ENCODE data around the gene PCSK7.

Gene PCSK7

DNA sequence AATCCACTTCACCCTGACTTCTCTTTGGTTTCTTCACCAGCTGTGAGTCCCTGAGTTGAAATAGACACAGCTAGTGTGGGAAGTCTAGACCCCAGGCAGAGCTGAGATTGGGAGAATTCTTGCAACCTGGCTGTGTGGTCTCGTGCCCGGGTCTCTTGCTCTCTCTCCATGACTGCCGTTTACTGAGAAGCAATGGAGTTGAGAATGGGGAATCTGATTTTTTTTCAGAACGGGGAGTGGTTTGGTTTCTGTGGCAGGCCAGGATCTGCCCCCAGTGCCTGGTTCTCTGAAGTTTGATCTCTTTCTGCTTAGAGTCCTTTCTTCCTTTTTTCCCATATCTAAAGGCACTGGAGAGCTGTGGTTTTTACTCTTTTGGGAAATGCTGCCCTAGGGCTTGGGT lies 51.9 kb downstream of the PCSK7 start:
- no peak for DNase-seq

GRCh38 chr11:117179048-117179999 lies 52.5 kb downstream of the PCSK7 start:
- peak; percentile 63 for DNase-seq

GRCh38 chr11:117178210-117179034 lies 53.5 kb downstream of the PCSK7 start, which contains the start of gene SIDT2:
Gene SIDT2 (plus strand): TSS chr11:117178743. CDS start chr11:117179264, 521 bp downstream.
- peak; percentile 92 for DNase-seq

- DNase-seq = no peak
These were observed 54.2 kb downstream of the PCSK7 start for GRCh38 chr11:117177534-117178209.

GRCh38 chr11:117176186-117176585 lies 55.7 kb downstream of the PCSK7 start:
- DNase-seq = no peak

- peak; percentile 8 for DNase-seq
These were observed 56.1 kb downstream of the PCSK7 start for GRCh38 chr11:117175781-117176180.

DNA sequence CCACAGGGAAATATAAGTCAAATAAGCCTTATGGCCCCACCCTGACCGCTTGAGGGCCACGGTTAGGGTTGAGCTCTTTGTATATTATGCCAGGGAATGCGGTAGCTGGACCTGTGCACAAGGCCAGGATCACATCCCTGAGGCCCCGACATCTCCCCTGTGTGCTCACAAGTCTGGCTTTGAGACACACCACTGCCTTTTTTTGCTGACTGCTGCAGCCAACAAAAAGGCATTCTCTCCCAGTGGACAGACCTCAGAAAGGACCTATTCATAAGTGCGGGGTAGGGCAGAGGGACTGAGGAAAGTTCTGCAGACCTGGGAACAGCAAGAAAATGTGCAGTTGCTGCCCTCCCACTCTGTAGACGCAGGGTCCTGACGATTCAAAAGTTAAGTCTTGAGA lies 56.8 kb downstream of the PCSK7 start:
- DNase-seq = peak; percentile 19

- DNase-seq = no peak
These were observed 59.0 kb downstream of the PCSK7 start for GRCh38 chr11:117172724-117173421.

- DNase-seq = peak; percentile 14
These were observed 60.3 kb downstream of the PCSK7 start for GRCh38 chr11:117171404-117172061.

DNA sequence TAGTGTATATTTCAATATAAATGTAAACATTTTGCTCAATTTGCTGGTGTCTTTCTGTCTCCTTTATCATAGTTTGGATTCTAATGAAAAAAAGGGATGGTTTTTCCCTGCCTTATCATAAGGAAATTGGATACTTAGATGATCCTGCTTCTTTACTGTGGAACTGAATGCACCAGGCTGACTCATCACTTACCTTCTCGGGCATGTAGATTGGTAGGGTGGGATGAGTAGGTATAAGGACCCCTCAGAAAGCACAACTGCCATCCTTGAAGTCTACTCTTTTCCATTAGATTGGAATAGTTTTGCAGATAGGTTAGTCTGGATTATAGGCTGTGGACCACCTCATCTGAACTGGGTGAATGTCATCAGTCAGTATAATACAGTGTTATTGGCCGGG lies 60.9 kb downstream of the PCSK7 start:
- no peak for DNase-seq

- DNase-seq = peak; percentile 13
These were observed 61.7 kb downstream of the PCSK7 start for GRCh38 chr11:117170210-117170609.

DNA sequence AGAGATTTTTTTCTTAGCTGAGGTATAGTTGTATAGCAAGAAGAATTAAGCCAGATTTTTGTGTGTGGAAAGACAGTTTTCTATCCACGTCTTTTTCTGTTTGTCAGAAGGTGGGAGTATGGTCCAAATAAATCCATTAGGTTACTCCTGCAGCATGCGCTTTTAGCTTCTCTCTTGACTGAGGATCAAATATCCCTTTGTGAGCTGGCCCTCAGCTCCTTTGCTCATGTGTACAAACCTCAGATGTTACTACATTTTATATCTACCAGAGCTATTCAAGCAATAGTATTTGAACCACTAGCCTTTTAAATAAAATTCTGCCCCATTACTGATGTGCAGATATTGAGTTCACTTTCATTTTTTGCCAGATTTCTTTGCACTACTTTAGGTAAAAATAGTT lies 62.1 kb downstream of the PCSK7 start:
- DNase-seq = no peak

- DNase-seq = no peak
These were observed 65.4 kb downstream of the PCSK7 start for GRCh38 chr11:117166491-117166890.

GRCh38 chr11:117160826-117161225 lies 71.0 kb downstream of the PCSK7 start:
- DNase-seq = no peak

- DNase-seq = no peak
These were observed 72.0 kb downstream of the PCSK7 start for GRCh38 chr11:117159892-117160291.

DNA sequence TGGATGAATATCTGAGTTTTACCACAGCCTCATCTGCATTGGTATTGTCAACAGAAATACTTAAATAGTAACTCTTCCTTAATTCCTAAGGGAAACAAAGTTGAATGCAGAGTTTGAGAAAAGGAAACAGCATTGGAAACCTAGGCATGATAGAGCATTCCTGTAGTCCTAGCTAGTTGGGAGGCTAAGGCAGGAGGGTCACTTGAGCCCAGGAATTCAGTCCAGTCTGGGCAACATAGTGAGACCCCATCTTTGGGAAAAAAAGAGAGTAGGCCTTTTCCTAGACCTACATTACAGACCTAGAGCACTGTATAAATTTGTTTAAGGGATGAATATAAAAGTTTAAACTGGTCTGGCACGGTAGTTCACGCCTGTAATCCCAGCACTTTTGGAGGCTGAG lies 74.4 kb downstream of the PCSK7 start:
- DNase-seq = no peak

GRCh38 chr11:117154468-117154867 lies 77.4 kb downstream of the PCSK7 start:
- no peak for DNase-seq

Measured in stimulated activated CD8-positive, alpha-beta memory T cell treated with anti-CD3 and anti-CD28 coated beads, Interleukin-4, amount 100 ng/mL, for 48 hours (primary cell).